Suprapubic skin (tissue), 4 donors: ENCODE results near the gene AGPAT4. TPM values are rescaled to one million over a fixed set of nuclear protein-coding genes. Genes with fewer than 3 reads are reported as not detected.

Experiments
- DNase-seq, 2 donors: peaks; one replicate each; pipeline ENCODE4 v3.0.0-alpha.2; 2019; ENCODE audit warnings: low spot score in 2 of 2
- H3K27ac ChIP-seq: fragments of 200-600 bp; sonication (generic); one replicate; pipeline ENCODE4 v1.5.1; 2019
- H3K27me3 ChIP-seq: fragments of 200-600 bp; sonication (generic); one replicate; pipeline ENCODE4 v1.5.1; 2019
- H3K36me3 ChIP-seq: fragments of 200-600 bp; sonication (generic); one replicate; pipeline ENCODE4 v1.5.1; 2019
- H3K4me1 ChIP-seq: fragments of 200-600 bp; sonication (generic); one replicate; pipeline ENCODE4 v1.5.1; 2019
- H3K4me3 ChIP-seq: fragments of 200-600 bp; sonication (generic); one replicate; pipeline ENCODE4 v1.5.1; 2019; ENCODE audit warnings: mild to moderate bottlenecking
- H3K9me3 ChIP-seq: fragments of 200-600 bp; sonication (generic); one replicate; pipeline ENCODE4 v1.5.1; 2019
- CTCF ChIP-seq, 2 donors: fragments of 200-600 bp in 1 of 2; fragments of 450-650 bp in 1 of 2; sonication (generic) in 1 of 2; IDR thresholded peaks; one replicate each; pipeline ENCODE4 v1.5.1; 2016 to 2019; ENCODE audit warnings: antibody characterized with exemption in 2 of 2, mild to moderate bottlenecking in 1 of 2, moderate library complexity in 1 of 2
- EP300 ChIP-seq: sonication (generic); formaldehyde crosslinking; IDR thresholded peaks from one replicate; pipeline ENCODE4 v1.6.1; 2017; ENCODE audit warnings: antibody characterized with exemption
- POLR2A ChIP-seq, 2 donors: fragments of 450-650 bp; IDR thresholded peaks; one replicate each; pipeline ENCODE4 v1.6.1; 2017; ENCODE audit warnings: antibody characterized with exemption in 2 of 2, mild to moderate bottlenecking in 2 of 2, moderate library complexity in 2 of 2
- POLR2AphosphoS5 ChIP-seq, 3 donors: sonication (generic); formaldehyde crosslinking; IDR thresholded peaks; one replicate each; pipeline ENCODE4 v1.6.1; 2017; ENCODE audit warnings: antibody characterized with exemption in 3 of 3
- WGBS: methylation state at CpG from one replicate; pipeline ENCODE4 v1.1.5; 2018; 5-methylcytosine and 5-hydroxymethylcytosine counted together
- total RNA-seq, 4 donors: library from RNA; depleted of rRNA; stranded (reverse); fragments of >200 nt; gene quantifications; one replicate each; pipeline ENCODE4 v1.1.0, GENCODE V29; 2016

Gene AGPAT4
- total RNA-seq, 4 donors from 2014 or later: 1.1 to 4.1 (median 2.9) TPM

GRCh38 chr6:161302949-161303348, 29.1 kb upstream of the AGPAT4 start:
- no peaks in the 10 kb centered on the region for H3K9me3 ChIP-seq
- DNase-seq: no peak
- TF ChIP-seq CTCF (IDR thresholded peaks at IDR 0.05) (no peak), EP300 (no peak), POLR2A (IDR thresholded peaks at IDR 0.05) (no peak), POLR2AphosphoS5 (IDR thresholded peaks at IDR 0.05) (no peak)
- no peak overlapping the region for H3K4me3 ChIP-seq
- H3K4me1 ChIP-seq: peaks cover 2% of the 10 kb centered on the region
- H3K36me3 ChIP-seq: no peaks in the 10 kb centered on the region
- WGBS: 88% methylated on average over 6 of the region's 6 CpGs
- no peak overlapping the region for H3K27ac ChIP-seq
- no peaks in the 10 kb centered on the region for H3K27me3 ChIP-seq

- H3K36me3 ChIP-seq: no peaks in the 10 kb centered on the region
- no peak for TF ChIP-seq EP300
- no peak for TF ChIP-seq POLR2A (IDR thresholded peaks at IDR 0.05)
- no peak for TF ChIP-seq POLR2AphosphoS5 (IDR thresholded peaks at IDR 0.05)
- no peak for TF ChIP-seq CTCF (IDR thresholded peaks at IDR 0.05)
- WGBS: 19% methylated on average over 2 of the region's 2 CpGs
- H3K4me3 ChIP-seq: no peak overlapping the region
- DNase-seq: no peak
- H3K4me1 ChIP-seq: peaks cover 2% of the 10 kb centered on the region
- H3K9me3 ChIP-seq: no peaks in the 10 kb centered on the region
- H3K27me3 ChIP-seq: no peaks in the 10 kb centered on the region
- H3K27ac ChIP-seq: no peak overlapping the region
These were observed 27.5 kb upstream of the AGPAT4 start for GRCh38 chr6:161301338-161301737.

- Histone ChIP-seq H3K27ac (no peak overlapping the region), H3K4me1 (peaks cover 2% of the 10 kb centered on the region), H3K9me3 (no peaks in the 10 kb centered on the region), H3K4me3 (no peak overlapping the region), H3K27me3 (no peaks in the 10 kb centered on the region), H3K36me3 (no peaks in the 10 kb centered on the region)
- no peak for DNase-seq
- no peak for TF ChIP-seq EP300
These were observed 27.0 kb upstream of the AGPAT4 start for GRCh38 chr6:161300823-161301222.

- Histone ChIP-seq H3K27ac (no peak overlapping the region), H3K27me3 (no peaks in the 10 kb centered on the region), H3K4me1 (peaks cover 2% of the 10 kb centered on the region), H3K9me3 (no peaks in the 10 kb centered on the region), H3K4me3 (no peak overlapping the region), H3K36me3 (no peaks in the 10 kb centered on the region)
- TF ChIP-seq POLR2AphosphoS5 (IDR thresholded peaks at IDR 0.05): no peak
- no peak for TF ChIP-seq CTCF (IDR thresholded peaks at IDR 0.05)
- TF ChIP-seq POLR2A (IDR thresholded peaks at IDR 0.05): no peak
- no peak for TF ChIP-seq EP300
- DNase-seq: no peak
- whole genome bisulfite sequencing: 95% methylated on average over 4 of the region's 4 CpGs
These were observed 25.9 kb upstream of the AGPAT4 start for GRCh38 chr6:161299726-161300125.

GRCh38 chr6:161295784-161296183, 21.9 kb upstream of the AGPAT4 start:
- no peak for DNase-seq
- Histone ChIP-seq H3K36me3 (no peaks in the 10 kb centered on the region), H3K4me1 (no peaks in the 10 kb centered on the region), H3K4me3 (no peak overlapping the region), H3K27me3 (no peaks in the 10 kb centered on the region), H3K9me3 (no peaks in the 10 kb centered on the region), H3K27ac (no peak overlapping the region)
- 90% methylated on average over 1 of the region's 1 CpG for WGBS
- TF ChIP-seq CTCF (IDR thresholded peaks at IDR 0.05): no peak
- no peak for TF ChIP-seq POLR2AphosphoS5 (IDR thresholded peaks at IDR 0.05)
- TF ChIP-seq POLR2A (IDR thresholded peaks at IDR 0.05): no peak
- no peak for TF ChIP-seq EP300

GRCh38 chr6:161292650-161293281, 18.9 kb upstream of the AGPAT4 start:
- Histone ChIP-seq H3K4me3 (no peak overlapping the region), H3K27ac (no peak overlapping the region), H3K4me1 (no peaks in the 10 kb centered on the region), H3K9me3 (no peaks in the 10 kb centered on the region), H3K27me3 (no peaks in the 10 kb centered on the region), H3K36me3 (no peaks in the 10 kb centered on the region)
- DNase-seq: no peak
- 92% methylated on average over 10 of the region's 10 CpGs for WGBS
- TF ChIP-seq EP300 (no peak), POLR2A (IDR thresholded peaks at IDR 0.05) (no peak), CTCF (IDR thresholded peaks at IDR 0.05) (no peak), POLR2AphosphoS5 (IDR thresholded peaks at IDR 0.05) (no peak)
